ENCODE results near the gene ACP7.

GRCh38 chr19:39047073-39047472, 37.1 kb upstream of the ACP7 start:
- TF ChIP-seq POLR2A (IDR thresholded peaks at IDR 0.05), result no peak
- TF ChIP-seq, protein P1, sequence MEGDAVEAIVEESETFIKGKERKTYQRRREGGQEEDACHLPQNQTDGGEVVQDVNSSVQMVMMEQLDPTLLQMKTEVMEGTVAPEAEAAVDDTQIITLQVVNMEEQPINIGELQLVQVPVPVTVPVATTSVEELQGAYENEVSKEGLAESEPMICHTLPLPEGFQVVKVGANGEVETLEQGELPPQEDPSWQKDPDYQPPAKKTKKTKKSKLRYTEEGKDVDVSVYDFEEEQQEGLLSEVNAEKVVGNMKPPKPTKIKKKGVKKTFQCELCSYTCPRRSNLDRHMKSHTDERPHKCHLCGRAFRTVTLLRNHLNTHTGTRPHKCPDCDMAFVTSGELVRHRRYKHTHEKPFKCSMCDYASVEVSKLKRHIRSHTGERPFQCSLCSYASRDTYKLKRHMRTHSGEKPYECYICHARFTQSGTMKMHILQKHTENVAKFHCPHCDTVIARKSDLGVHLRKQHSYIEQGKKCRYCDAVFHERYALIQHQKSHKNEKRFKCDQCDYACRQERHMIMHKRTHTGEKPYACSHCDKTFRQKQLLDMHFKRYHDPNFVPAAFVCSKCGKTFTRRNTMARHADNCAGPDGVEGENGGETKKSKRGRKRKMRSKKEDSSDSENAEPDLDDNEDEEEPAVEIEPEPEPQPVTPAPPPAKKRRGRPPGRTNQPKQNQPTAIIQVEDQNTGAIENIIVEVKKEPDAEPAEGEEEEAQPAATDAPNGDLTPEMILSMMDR (IDR thresholded peaks at IDR 0.05), result no peak
